ENCODE measurements around the gene IGF2BP2. TPM values are rescaled to one million over a fixed set of nuclear protein-coding genes. Genes with fewer than 3 reads are reported as not detected.

The IGF2BP2 gene
- total and polyA plus RNA-seq, 2 of the 4 experiments (the other 2 are of a cell fraction): 23.4 to 88.2 TPM

GRCh38 chr3:185631108-185631507 lies 193.7 kb downstream of the IGF2BP2 start:
- no peak overlapping the region for H2BK20ac ChIP-seq (ENCODE audit: low read depth, low read length)
- no CpG with 5 or more reads among the region's 4 CpGs for WGBS, 2 experiments (ENCODE audit: extremely low coverage in 2 of 2, insufficient read length in 1 of 2)
- CTCF ChIA-PET: no interaction called here

More at GRCh38 chr3:185631108-185631507, 193.7 kb downstream of the IGF2BP2 start:
- DNase-seq (no peak), ATAC-seq (ENCODE audit: low read depth) (0 out of 2 replicates have a peak, but pooled peaks have one; percentile 6)
- Histone ChIP-seq H4K20me1 (ENCODE audit: insufficient read depth, low read length) (no peaks in the 10 kb centered on the region), H2AK9ac (replicated peaks; ENCODE audit: low read depth, low read length, poor library complexity) (no peak overlapping the region), H3K23ac (ENCODE audit: low read depth, low read length) (no peak overlapping the region), H2BK15ac (ENCODE audit: low read depth, low read length) (no peak overlapping the region), H3K79me1 (ENCODE audit: low read depth in 1 of 2, low read length in 2 of 2) (no peaks in the 10 kb centered on the region), H3K14ac (replicated peaks; ENCODE audit: low read depth, low read length) (no peak overlapping the region), H2BK120ac (ENCODE audit: low read depth, low read length) (no peak overlapping the region), H3K4me2 (ENCODE audit: low read depth, low read length) (no peak overlapping the region), H3K56ac (ENCODE audit: extremely low read depth, insufficient read depth, low read length) (no peak overlapping the region), H2AFZ (replicated peaks; ENCODE audit: low read length, poor library complexity) (no peak overlapping the region), H3K4me3 (ENCODE audit: insufficient read depth, low read depth, low read length) (no peak overlapping the region), H3K9ac (ENCODE audit: low read depth, low read length) (no peak overlapping the region), H3K4ac (ENCODE audit: low read depth, low read length) (no peak overlapping the region), H3K27me3 (ENCODE audit: control insufficient read depth, insufficient read depth, low read length) (no peaks in the 10 kb centered on the region), H3K4me1 (ENCODE audit: control insufficient read depth, insufficient read depth, low read length) (peaks cover 7% of the 10 kb centered on the region), H3K27ac (ENCODE audit: insufficient read depth, low read length) (no peak overlapping the region), H2AK5ac (ENCODE audit: low read depth, low read length) (no peak overlapping the region), H2BK5ac (ENCODE audit: low read depth, low read length, poor library complexity, severe bottlenecking) (no peak overlapping the region), H4K8ac (ENCODE audit: low read depth in 2 of 2, low read length in 2 of 2) (no peak overlapping the region; a peak in 1 of 4 replicates), H3K9me1 (ENCODE audit: insufficient read depth, low read length) (no peaks in the 10 kb centered on the region), H3K18ac (ENCODE audit: low read depth, low read length) (no peak overlapping the region), H3K9me3 (ENCODE audit: control insufficient read depth, insufficient read depth, low read length) (no peaks in the 10 kb centered on the region), H3K36me3 (ENCODE audit: control insufficient read depth, insufficient read depth, low read length) (peaks cover 5% of the 10 kb centered on the region; the same call in 1 of the 2 replicates), H4K5ac (ENCODE audit: low read depth, low read length) (no peak overlapping the region), H4K91ac (ENCODE audit: insufficient read depth, low read depth, low read length) (no peak overlapping the region)
- BruUV-seq (replicated peaks): no TSS peak
- in situ Hi-C loops (cut with MboI; ENCODE audit: low sequenced_read_pairs): no loop called here
- intact Hi-C loops (cut with micrococcal nuclease): no loop called here
- no peak for TF ChIP-seq ELK1 (IDR thresholded peaks at IDR 0.05; ENCODE audit: borderline replicate concordance, low read depth, low read length)
- dilution Hi-C loops (cut with HindIII; ENCODE audit: low sequenced_read_pairs, unreplicated experiment): no loop called here
- POLR2A ChIA-PET (ENCODE audit: unreplicated experiment): no interaction called here
